Activated T-helper 9 cell treated with anti-CD3 and anti-CD28 coated beads, Interleukin-2, amount 50 U/mL, for 16 hours (primary cell): Measurements from ENCODE around the gene ISCA2.
"Not testable (repeated sequence)": the region's sequence is repeated elsewhere in the genome, so short reads cannot be mapped to it uniquely, and the experiment has no call there.

Experiments used
- DNase-seq: peaks from one replicate; pipeline ENCODE4 v3.0.0-alpha.2; 2020; ENCODE audit warnings: low read depth

Gene ISCA2

DNA sequence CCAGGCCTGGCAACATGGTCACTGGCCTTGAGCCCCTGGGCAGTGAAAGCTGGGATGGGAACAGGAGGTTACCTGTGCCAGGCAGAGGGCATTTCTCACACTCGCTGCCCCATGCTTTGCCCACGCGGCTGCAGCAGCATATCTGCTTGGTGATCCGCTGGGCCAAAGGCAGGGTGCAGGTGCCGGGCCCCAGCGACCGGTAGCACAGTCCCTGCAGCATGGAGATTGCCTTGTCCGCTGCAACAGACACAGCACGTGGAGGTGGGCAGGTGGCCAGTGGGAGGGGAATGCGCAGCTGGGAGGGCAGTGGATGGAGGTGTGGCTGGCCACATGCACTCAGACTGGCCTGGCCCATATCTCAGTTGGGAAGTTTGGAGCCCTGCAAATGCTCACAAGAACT lies 35.3 kb downstream of the ISCA2 start:
- no peak for DNase-seq

DNA sequence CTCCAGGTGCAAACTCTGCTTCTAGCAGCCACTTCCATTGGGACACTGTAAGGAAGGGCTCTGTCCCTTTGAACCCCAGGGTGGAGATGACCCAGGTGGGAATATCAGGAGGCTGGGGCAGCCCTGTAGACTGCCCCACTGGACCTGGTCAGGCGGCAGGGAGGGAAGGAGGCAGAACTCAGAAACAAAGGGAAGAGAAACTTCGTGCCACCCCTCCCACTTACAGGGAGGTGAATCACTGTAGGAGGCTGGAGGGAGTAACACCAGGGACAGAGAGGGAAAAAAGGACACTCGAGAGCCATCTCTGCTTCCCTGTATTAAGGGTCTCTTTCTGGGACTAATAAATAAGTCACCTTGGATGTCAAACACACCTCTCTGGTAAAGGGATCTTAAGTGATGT lies 37.4 kb downstream of the ISCA2 start:
- no peak for DNase-seq

DNA sequence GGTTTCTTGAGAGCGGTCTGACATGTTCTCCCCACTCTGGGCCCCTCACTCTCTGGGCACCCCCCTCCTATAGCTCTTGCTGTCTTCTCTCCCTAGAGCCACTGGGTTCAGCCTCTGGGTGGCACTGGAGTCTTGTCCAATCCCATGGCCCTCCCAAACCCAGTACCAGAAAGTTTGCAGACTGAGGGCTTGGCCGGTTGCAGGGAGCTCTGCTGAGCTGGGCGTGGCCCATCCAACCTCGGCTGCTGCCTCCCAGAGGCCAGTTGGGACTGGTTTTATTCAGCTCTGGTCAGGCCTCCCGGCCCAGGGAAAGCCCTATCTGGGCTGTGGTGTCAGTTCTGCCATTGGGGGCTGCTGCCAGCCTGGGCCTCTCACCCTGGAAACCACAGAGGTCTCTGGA lies 37.9 kb downstream of the ISCA2 start:
- no peak for DNase-seq

DNA sequence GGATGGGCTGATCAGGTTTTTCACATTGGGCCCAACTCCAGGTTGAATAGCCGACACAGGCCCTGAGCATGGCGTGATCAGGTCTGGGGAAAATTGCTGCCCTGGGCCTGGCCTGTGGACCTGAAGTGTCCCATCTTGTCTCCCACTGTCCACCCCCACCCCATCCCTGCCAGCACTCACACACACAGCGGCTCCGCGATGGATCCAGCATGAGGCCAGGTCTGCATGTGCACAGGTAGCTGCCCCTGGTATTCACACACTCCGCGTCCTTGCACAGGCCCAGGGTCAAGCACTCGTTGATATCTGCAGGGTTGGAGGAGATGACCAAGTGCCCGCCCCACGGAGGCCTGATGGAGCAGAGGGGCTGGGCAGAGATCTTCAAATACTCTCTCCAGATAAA lies 38.7 kb downstream of the ISCA2 start:
- no peak for DNase-seq

DNA sequence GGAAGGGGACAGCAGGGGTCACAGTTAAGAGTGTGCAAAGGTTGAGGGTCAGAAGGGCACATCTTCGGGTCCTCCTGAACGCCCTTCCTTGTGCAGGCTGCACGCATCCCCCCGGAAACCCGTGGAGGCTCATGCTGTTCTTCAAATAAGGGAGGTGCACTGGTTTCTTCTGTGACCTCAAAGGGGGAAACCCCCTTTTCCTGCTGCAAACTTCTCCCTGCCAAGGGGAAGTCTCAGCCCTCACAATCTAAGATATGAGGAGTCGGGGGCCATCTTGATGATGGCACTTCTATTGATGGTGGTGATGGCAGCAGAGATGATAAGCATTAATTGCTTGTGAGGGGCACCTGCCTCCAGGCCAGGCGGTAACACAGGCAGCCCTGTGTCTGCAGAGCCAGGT lies 40.0 kb downstream of the ISCA2 start:
- DNase-seq, result no peak

DNA sequence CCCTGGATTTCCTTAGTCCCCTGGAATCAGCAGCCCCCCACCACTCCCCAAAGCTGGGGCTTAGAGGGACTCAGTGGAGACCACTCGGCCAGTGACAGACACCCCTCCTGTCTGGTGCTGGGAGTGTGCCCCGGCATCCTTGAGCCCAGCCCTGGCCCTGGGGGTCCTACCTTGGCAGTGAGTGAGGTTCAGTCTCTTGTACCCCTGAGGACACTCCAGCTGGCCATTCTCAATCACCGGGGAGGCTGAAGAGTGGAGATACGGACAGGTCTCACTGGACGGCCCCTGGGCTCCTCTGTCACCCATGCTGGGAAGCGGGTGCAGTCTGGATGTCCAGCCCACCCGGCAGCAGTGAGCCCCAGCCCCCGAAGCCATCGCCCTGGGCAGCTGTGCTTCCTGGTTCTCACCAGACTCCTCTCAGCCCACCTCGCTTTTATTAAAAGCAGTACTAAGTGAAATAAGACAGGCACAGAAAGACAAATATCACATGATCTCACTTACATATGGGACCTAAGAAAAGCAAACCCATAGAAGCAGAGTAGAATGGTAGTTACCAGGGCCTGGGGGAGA lies 42.3 kb downstream of the ISCA2 start:
- no peak for DNase-seq

DNA sequence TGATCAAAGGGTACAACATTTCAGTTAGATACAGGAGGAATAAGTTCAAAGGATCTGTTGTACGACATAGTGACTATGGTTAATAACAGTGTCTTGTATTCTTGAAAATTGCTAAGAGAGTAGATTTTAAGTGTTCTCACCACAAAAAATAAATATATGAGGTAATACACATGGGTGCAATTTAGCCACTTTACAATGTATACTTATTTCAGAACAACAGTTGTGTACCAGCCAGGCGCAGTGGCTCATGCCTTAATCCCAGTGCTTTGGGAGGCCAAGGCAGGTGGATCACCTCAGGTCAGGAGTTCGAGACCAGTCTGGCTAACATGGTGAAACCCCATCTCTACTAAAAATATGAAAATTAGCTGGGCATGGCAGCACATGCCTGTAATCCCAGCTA lies 42.8 kb downstream of the ISCA2 start:
- not testable (repeated sequence) for DNase-seq

DNA sequence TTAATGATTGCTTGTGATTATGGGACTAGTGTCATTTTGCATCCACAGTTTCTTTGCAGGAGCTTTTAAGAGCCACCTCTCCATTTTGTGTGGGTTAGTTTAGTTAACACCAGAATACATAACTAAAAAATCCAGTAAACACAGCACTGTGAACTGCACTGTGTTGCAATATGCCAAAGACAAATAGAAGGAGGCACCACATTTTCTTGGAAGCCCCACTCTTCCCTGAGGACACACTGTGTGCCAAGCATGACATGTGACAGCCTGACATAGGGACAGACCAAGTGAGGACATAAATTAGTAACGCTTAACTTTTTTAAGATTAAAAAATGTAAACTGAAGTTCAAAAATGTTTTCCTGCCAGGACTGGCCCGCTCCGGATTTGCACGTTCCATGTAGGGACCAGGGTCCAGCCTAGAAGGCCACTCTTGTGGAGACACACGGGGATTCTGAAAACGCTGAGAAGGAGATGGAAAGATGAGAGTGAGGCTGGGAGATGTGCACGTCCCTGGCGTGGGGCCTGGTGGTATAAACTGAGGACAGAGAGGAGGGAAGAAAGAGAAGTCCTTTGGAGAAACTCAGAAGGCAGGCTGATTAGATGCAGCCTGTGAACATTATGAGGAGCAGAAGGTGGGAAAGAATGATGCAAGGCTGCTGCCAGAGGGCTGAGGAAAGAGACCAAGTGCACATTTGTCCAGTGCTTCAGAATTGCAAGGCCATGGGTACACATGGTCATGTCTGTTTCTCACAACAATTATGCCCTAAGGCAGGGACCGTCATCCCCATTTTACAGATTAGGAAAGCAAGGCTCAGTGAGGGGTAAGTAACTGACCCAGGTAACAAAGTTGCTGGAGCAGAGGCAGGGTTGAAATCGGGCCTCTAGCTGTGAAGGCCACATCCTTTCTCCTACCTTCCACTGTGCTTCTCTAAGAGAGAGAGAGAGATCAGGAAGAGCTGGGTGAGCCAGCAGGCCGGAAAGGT lies 45.1 kb downstream of the ISCA2 start:
- DNase-seq, result no peak

DNA sequence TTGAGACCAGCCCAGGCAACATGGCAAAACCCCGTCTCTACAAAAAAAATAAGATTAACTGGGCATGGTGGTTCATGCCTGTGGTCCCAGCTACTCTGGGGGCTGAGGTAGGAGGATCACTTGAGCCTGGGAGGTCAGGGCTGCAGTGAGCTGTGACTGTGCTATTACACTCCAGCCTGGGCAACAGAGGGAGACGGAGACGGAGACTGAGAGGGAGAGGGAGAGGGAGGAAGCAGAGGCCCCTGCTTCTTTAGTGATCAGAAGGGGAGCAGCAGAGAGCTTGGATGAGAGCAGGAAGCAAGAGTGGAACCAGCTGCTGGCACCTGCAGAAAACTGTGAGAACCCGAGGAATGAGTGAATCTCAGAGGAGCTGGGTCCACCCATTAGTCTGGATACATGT lies 45.9 kb downstream of the ISCA2 start:
- DNase-seq, result no peak

DNA sequence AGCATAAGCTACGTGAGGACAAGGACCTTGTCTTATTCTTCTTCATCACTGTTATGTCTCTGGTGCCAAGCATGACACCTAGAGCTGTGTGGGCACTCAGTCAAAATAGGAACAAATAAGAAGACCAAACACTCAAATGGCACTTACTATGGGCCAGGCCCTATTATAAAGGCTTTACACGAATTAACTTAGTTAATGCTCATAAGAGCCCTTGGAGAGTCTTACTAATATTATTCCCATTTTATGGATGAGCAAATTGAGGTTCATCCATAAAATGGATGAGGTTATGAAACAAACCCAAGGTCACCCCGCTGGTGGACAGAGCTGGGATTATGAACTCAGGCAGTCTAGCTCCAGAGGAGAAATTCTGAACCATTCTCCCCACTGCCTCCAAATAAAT lies 47.7 kb downstream of the ISCA2 start:
- no peak for DNase-seq

DNA sequence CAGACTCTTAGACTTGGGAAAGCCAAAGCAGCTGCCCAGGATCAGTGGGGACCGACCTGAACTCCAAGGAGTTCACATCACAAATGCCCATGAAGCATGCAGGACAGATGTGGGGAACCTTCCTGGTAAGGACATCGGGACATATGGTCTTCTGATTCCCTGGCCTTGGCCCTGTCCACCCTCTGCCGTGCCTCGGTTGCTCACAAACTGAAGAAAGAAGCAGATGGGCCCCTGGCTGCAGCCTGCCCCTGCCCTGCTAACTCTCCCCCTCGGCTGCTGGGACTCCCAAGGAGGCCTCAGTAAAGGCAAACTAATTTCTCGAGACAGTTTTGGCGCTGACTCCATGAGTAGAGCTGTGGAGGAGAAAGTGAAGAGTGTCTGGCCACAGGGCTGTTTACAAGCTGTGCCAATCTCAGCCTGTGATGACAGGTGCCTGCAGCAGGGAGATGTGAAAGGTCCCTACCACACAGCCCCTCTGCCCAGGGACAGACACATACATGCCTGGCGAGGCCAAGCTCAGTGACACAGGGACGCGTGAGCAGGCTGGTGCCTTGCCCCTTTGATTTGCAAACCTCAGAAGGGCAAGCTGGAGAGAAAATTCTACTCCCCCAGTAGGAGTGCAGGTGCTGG lies 48.6 kb downstream of the ISCA2 start:
- no peak for DNase-seq

DNA sequence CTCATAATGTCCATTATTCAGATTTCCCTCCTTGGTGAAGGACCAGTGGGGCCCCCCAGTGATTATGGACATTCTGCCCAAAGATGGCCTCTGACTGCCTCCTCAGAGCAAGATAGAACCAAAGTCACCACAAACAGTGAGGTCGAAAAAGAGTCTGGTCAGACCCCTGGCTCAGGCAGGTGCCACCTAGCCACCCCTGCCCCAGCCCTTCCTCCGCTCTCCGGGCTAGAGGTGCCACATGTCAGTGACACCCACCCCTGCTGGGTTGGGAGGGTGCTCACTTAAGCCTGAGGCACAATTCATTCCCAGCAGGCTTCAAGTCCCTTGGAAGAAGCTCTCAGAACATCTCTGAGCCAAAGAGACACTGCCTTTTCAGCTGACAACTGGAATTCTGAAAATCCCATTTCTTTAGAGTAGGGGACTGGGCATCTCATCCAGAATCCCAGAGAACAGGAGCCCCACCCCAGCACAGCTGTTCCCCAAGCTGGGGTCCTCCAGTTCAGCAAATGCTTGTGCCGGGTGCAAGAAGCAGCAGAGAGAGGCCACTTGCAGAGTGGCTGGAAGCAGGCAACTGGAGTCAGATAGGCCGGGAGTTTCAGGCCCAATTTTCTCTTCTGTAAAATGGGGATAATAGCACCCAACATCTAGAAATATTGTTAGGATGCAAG lies 50.3 kb downstream of the ISCA2 start:
- no peak for DNase-seq

DNA sequence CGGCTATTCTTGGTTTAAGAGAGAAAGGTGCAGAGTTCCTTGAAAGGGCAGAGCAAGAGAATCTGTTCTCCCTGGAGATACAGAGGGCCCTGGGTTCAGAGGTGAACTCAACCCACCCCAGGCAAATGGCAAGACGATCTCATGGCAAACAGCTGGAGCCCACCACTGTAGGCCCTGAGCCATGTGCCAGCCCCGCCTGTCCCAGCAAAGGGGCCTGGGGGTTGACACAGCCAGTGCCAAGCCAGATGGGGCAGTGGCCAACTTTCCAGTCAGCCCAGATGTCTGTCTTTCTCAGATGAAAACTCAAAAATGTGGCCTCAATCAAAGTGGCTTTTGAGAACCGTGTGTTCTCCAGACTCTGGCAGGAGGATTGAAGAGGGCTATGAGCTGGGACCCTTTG lies 51.8 kb downstream of the ISCA2 start:
- DNase-seq, result no peak

DNA sequence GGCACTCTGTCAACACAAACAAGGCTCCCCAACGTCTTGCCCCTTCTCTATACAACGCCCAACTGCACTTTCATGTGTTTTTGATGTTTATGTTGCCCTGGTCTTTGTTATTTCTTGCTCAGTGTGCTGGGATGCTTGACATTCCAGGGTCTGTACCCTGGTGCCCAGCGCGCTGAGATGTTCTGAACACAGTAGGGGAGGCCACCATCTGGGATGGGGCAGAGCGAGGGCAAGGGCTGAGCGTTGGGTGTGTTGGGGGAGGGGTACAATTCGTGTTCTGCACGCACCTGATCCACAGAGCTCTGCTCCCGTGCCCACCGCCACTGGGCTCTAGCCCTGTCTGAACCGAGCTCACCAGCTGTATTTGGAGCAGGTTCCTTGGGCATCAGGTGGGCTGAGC lies 52.9 kb downstream of the ISCA2 start:
- DNase-seq, result no peak
